A673 (cell line): ENCODE measurements around the gene TSR3. TPM values are rescaled to one million over a fixed set of nuclear protein-coding genes. Genes with fewer than 3 reads are reported as not detected.
A peak's percentile ranks its signal among the peaks of the same experiment; 100 is the strongest.

Source experiments
- BruUV-seq: library from RNA; stranded (reverse); fragments of 400-500 nt; replicated peaks from 2 replicates; lab custom pipeline; 2021; lab: Mats Ljungman, UMichigan
- CTCF ChIA-PET: fragments of 300-600 bp; sonication (Branson Sonifier 250); formaldehyde crosslinking; loops from one replicate; lab custom pipeline; 2022; ENCODE audit warnings: antibody characterized with exemption; lab: Charles Lee
- POLR2A ChIA-PET: fragments of 300-600 bp; sonication (Branson Sonifier 250); formaldehyde crosslinking; loops from one replicate; lab custom pipeline; 2022; ENCODE audit warnings: antibody characterized with exemption; ENCODE audit not compliant: low non-redundant PET; lab: Charles Lee
- DNase-seq: peaks from one replicate; pipeline ENCODE4 v3.0.0-alpha.2; 2015; ENCODE audit warnings: low spot score
- H3K27ac ChIP-seq: fragments of 200-600 bp; sonication (generic); 2 replicates; pipeline ENCODE4 v1.5.1; 2016; ENCODE audit warnings: mixed run types, low read depth, mild to moderate bottlenecking, mixed read lengths, antibody characterized with exemption, low read length; ENCODE audit not compliant: poor library complexity, severe bottlenecking
- H3K27me3 ChIP-seq: fragments of 200-600 bp; sonication (generic); replicated peaks from 2 replicates; pipeline ENCODE4 v1.6.1; 2017; ENCODE audit warnings: mixed run types, low read depth, mild to moderate bottlenecking, mixed read lengths, antibody characterized with exemption, low read length; ENCODE audit not compliant: insufficient read depth, poor library complexity
- H3K36me3 ChIP-seq: fragments of 200-600 bp; sonication (generic); 2 replicates; pipeline ENCODE4 v1.6.1; 2016; ENCODE audit warnings: mixed run types, mild to moderate bottlenecking, mixed read lengths, antibody characterized with exemption, low read length; ENCODE audit not compliant: insufficient read depth, poor library complexity, severe bottlenecking
- H3K4me1 ChIP-seq: fragments of 200-600 bp; sonication (generic); 2 replicates; pipeline ENCODE4 v1.6.1; 2017; ENCODE audit warnings: mixed run types, mild to moderate bottlenecking, mixed read lengths, antibody characterized with exemption, low read length; ENCODE audit not compliant: insufficient read depth, poor library complexity, severe bottlenecking
- H3K4me3 ChIP-seq: fragments of 200-600 bp; sonication (generic); 2 replicates; pipeline ENCODE4 v1.5.1; 2016; ENCODE audit warnings: low read depth, mixed run types, mild to moderate bottlenecking, mixed read lengths, low read length; ENCODE audit not compliant: poor library complexity, severe bottlenecking
- H3K9me3 ChIP-seq: fragments of 200-600 bp; sonication (generic); 2 replicates; pipeline ENCODE4 v1.6.1; 2016; ENCODE audit warnings: mixed run types, low read depth, mild to moderate bottlenecking, mixed read lengths, antibody characterized with exemption, low read length; ENCODE audit not compliant: poor library complexity, severe bottlenecking
- CTCF ChIP-seq: fragments of 300-800, 200-600 bp; sonication (generic); conservative IDR thresholded peaks from 2 replicates; pipeline ENCODE4 v1.5.1; 2017; ENCODE audit warnings: low read depth, mild to moderate bottlenecking, antibody characterized with exemption, low read length, moderate library complexity, mixed read lengths
- EZH2 ChIP-seq: fragments of 200-600 bp; sonication (generic); IDR thresholded peaks from 2 replicates; pipeline ENCODE4 v1.6.1; 2017; ENCODE audit warnings: borderline replicate concordance, low read depth, mild to moderate bottlenecking, mixed read lengths, antibody characterized with exemption, low read length; ENCODE audit not compliant: poor library complexity, severe bottlenecking
- intact Hi-C: fragments of 100-400 bp; cut with micrococcal nuclease; formaldehyde crosslinking; loops from one replicate; pipeline ENCODE4 v1.10.0; 2022; ENCODE audit not compliant: unreplicated experiment
- total RNA-seq: library from RNA; stranded (reverse); gene quantifications from 2 replicates; pipeline ENCODE4 v1.2.3, GENCODE V29; 2021

The TSR3 gene
- total RNA-seq, 1 experiment from 2014 or later, result 57.2 TPM

- TF ChIP-seq EZH2, result no peak
- TF ChIP-seq CTCF, result no peak
- CTCF ChIA-PET, result no interaction called here
- intact Hi-C loops, result no loop called here
- peaks cover 11% of the 10 kb centered on the region for H3K4me1 ChIP-seq
- H3K4me3 ChIP-seq, result no peak overlapping the region
- no peak overlapping the region for H3K27ac ChIP-seq
- POLR2A ChIA-PET, result no interaction called here
- no peaks in the 10 kb centered on the region for H3K36me3 ChIP-seq
- peaks cover 9% of the 10 kb centered on the region for H3K27me3 ChIP-seq
- H3K9me3 ChIP-seq, result no peaks in the 10 kb centered on the region
- no peak for DNase-seq
- no TSS peak for BruUV-seq
These were observed 10.8 kb downstream of the TSR3 start for GRCh38 chr16:1340730-1341494.

GRCh38 chr16:1338855-1339675 lies 12.6 kb downstream of the TSR3 start:
- ChIA-PET CTCF (no interaction called here), POLR2A (no interaction called here)
- Histone ChIP-seq H3K27me3 (peaks cover 27% of the 10 kb centered on the region), H3K36me3 (no peaks in the 10 kb centered on the region), H3K4me1 (peaks cover 17% of the 10 kb centered on the region), H3K27ac (no peak overlapping the region), H3K4me3 (no peak overlapping the region), H3K9me3 (no peaks in the 10 kb centered on the region)
- TF ChIP-seq CTCF, result no peak
- TF ChIP-seq EZH2, result no peak
- intact Hi-C loops, result no loop called here
- no TSS peak for BruUV-seq
- no peak for DNase-seq

GRCh38 chr16:1338119-1338730 lies 13.5 kb downstream of the TSR3 start:
- no peak for TF ChIP-seq EZH2
- peak; percentile 51 for TF ChIP-seq CTCF
- H3K36me3 ChIP-seq, result no peaks in the 10 kb centered on the region
- H3K4me3 ChIP-seq, result no peak overlapping the region
- POLR2A ChIA-PET, result no interaction called here
- DNase-seq, result no peak
- peaks cover 34% of the 10 kb centered on the region for H3K27me3 ChIP-seq
- no peak overlapping the region for H3K27ac ChIP-seq
- H3K4me1 ChIP-seq, result peaks cover 16% of the 10 kb centered on the region
- intact Hi-C loops, result no loop called here
- CTCF ChIA-PET, result interaction anchor here (0.5 kb wide), 1 partner anchor 91 kb away, joined by 4 read pairs; no protein-coding TSS in a partner anchor
- BruUV-seq, result no TSS peak
- H3K9me3 ChIP-seq, result no peaks in the 10 kb centered on the region
